Erythroblast (primary cell): Measurements from ENCODE around the gene PEX10.

ENCODE experiments used
- DNase-seq, 2 experiments: peaks; one replicate each; lab custom pipeline; 2025; lab: John Stamatoyannopoulos, UW
- GATA1 ChIP-seq: IDR thresholded peaks from 2 replicates; pipeline ENCODE4 v1.6.1; 2011; ENCODE audit warnings: low read depth, mild to moderate bottlenecking, control low read depth, low read length, moderate library complexity
- POLR2A ChIP-seq: IDR thresholded peaks from 2 replicates; pipeline ENCODE4 v1.6.1; 2011; ENCODE audit warnings: mild to moderate bottlenecking, low read length

The PEX10 gene

GRCh38 chr1:2408859-2409276 lies 3.5 kb downstream of the PEX10 start:
- no peak for TF ChIP-seq POLR2A
- TF ChIP-seq GATA1: no peak
- DNase-seq: no peak

GRCh38 chr1:2408456-2408855 lies 3.9 kb downstream of the PEX10 start:
- TF ChIP-seq POLR2A: no peak
- no peak for TF ChIP-seq GATA1
- DNase-seq: peak in 1 of 2 experiments; percentile 23

GRCh38 chr1:2407991-2408275 lies 4.4 kb downstream of the PEX10 start:
- TF ChIP-seq POLR2A (no peak), GATA1 (no peak)

GRCh38 chr1:2407166-2407990 lies 5.0 kb downstream of the PEX10 start:
- DNase-seq: no peak

More at GRCh38 chr1:2407991-2408275, 4.4 kb downstream of the PEX10 start:
- DNase-seq: no peak

GRCh38 chr1:2406451-2407041 lies 5.8 kb downstream of the PEX10 start:
- no peak for DNase-seq
- TF ChIP-seq POLR2A: peak; percentile 10
- TF ChIP-seq GATA1: no peak

More at GRCh38 chr1:2407166-2407990, 5.0 kb downstream of the PEX10 start:
- TF ChIP-seq POLR2A: no peak
- TF ChIP-seq GATA1: no peak

- no peak for TF ChIP-seq GATA1
- no peak for TF ChIP-seq POLR2A
- no peak for DNase-seq
Observed at GRCh38 chr1:2405588-2406295, 6.6 kb downstream of the PEX10 start.

- TF ChIP-seq GATA1 (no peak), POLR2A (no peak)
- no peak for DNase-seq
Observed at GRCh38 chr1:2404890-2405511, 7.4 kb downstream of the PEX10 start.

GRCh38 chr1:2404142-2404889 lies 8.0 kb downstream of the PEX10 start:
- TF ChIP-seq GATA1: no peak
- no peak for TF ChIP-seq POLR2A
- no peak for DNase-seq

- TF ChIP-seq GATA1 (no peak), POLR2A (no peak)
- no peak for DNase-seq
Observed at GRCh38 chr1:2403273-2403672, 9.1 kb downstream of the PEX10 start.

- TF ChIP-seq GATA1: no peak
- DNase-seq: no peak
Observed at GRCh38 chr1:2402420-2402819, 9.9 kb downstream of the PEX10 start.

- no peak for DNase-seq
- no peak for TF ChIP-seq GATA1
- no peak for TF ChIP-seq POLR2A
Observed at GRCh38 chr1:2400950-2401649, 11.3 kb downstream of the PEX10 start.

- TF ChIP-seq POLR2A (no peak), GATA1 (no peak)
- no peak for DNase-seq
Observed at GRCh38 chr1:2400576-2400909, 11.8 kb downstream of the PEX10 start.
